Cardiac fibroblast (primary cell): ENCODE results near the gene HACD2.

ENCODE experiments used
- DNase-seq, 2 donors: peaks; one replicate each; pipeline versions ENCODE4 v3.0.0 to v3.0.0-alpha.2; 2010; ENCODE audit warnings: low read depth in 2 of 2
- H3K4me3 ChIP-seq, 2 donors: replicated peaks in 1 of 2; 1 replicate in 1 of 2; 2 replicates in 1 of 2; pipeline ENCODE4 v1.5.1; 2011; ENCODE audit warnings: low read depth in 2 of 2, low read length in 2 of 2, mild to moderate bottlenecking in 2 of 2, moderate library complexity in 1 of 2
- TF ChIP-seq, protein P1 (sequence below): IDR thresholded peaks from one replicate; pipeline ENCODE4 v1.5.1; 2011; ENCODE audit warnings: low read depth, mild to moderate bottlenecking, low read length, inconsistent platforms

The HACD2 gene

DNA sequence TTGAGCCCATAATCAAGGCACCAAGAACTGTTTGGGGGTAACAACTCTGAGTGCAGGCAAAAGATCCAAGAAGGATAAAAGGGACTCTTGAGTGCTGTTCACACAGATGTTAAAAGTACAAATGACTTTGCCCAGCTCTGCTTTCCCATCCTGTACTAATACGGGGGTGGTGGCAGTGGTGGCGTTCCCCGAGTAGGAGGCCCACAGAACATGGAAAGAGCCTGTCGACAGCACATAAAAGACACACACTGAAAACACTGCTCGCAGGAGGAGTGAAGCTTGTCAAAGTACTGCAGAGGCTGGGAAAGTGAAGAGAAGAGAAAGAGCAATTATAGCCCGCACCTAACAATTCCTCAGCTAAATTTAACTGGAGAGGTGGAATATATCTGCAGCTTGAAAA, 40.9 kb downstream of the HACD2 start:
- DNase-seq = no peak
- no peak overlapping the region for H3K4me3 ChIP-seq
- TF ChIP-seq, protein P1, sequence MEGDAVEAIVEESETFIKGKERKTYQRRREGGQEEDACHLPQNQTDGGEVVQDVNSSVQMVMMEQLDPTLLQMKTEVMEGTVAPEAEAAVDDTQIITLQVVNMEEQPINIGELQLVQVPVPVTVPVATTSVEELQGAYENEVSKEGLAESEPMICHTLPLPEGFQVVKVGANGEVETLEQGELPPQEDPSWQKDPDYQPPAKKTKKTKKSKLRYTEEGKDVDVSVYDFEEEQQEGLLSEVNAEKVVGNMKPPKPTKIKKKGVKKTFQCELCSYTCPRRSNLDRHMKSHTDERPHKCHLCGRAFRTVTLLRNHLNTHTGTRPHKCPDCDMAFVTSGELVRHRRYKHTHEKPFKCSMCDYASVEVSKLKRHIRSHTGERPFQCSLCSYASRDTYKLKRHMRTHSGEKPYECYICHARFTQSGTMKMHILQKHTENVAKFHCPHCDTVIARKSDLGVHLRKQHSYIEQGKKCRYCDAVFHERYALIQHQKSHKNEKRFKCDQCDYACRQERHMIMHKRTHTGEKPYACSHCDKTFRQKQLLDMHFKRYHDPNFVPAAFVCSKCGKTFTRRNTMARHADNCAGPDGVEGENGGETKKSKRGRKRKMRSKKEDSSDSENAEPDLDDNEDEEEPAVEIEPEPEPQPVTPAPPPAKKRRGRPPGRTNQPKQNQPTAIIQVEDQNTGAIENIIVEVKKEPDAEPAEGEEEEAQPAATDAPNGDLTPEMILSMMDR = no peak

DNA sequence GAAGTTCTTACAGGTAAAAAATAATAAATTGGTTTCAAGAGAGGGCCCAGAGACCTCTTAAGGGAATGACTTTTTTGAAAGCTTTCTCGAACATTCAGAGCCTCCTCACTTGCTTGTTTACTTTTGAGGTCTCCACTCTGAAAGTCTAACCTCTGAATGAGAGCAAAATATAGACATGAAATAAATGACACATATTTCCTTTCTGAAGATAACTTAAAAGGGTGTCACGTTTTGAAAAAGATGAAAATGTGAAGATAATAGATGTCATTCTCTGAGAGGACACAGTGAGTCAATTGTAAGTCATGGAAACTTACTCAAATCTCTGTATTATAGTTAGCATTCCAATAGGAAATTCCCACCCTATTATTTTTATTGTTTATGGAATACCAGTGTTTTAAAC, 44.6 kb downstream of the HACD2 start:
- TF ChIP-seq, protein P1 = no peak
- DNase-seq = peak in 1 of 2 donors; percentile 9
- no peak overlapping the region for H3K4me3 ChIP-seq

DNA sequence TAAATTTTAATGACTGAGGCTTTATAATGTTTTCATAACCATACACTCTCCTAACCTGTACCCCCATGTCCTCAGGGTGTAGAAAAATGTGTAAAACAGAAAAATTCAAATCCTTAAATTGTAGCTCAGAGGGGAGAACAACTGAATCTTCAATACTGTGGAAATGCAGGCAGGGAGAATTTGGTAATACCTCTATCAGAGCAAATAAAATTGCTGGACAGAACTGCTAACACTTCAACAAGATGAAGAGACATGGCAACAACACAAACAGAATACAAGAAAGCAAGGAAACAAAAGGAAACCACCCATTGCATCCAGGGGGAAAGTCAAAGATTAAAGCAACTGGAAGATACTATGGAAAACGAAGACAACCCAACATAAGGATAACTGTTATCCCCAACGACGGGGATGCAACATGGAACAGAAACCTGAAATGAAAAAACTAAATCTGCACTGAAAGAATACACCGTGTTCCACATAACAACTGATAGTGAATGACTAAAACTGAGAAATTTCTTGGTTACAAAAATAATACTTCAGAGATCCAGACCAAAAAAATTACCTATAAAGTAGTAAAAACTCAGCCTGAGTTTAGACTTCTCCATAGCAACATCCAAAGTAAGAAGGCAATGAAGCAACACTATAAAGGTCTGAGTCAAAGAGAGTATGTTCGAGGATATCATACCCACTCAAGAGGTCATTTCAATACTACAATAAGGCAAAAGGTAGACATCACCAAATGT, 48.5 kb downstream of the HACD2 start:
- no peak for DNase-seq
- no peak overlapping the region for H3K4me3 ChIP-seq
- TF ChIP-seq, protein P1 = no peak

DNA sequence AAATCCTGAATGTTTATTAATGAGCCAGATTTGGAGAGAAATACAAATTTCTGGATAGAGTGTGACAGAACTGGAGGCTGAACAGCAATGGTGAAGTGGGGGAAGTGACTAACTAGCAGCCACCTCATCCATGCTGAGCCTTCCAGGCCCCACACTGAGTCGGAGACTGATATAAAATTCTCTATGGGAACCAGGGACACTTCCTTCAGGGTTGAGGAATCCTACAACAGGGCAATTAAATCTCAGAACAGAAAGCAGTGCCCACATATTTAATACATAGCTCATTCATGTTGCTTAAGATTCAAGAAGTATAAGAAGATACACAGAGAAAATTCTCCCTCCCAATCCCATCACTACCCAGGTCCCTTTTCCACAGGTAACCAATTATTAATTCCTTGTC, 49.3 kb downstream of the HACD2 start:
- peak; percentile 44 to 63 for DNase-seq
- no peak overlapping the region for H3K4me3 ChIP-seq
- TF ChIP-seq, protein P1 = no peak

- H3K4me3 ChIP-seq = no peak overlapping the region
- TF ChIP-seq, protein P1 = no peak
- DNase-seq = no peak
Measured at GRCh38 chr3:123534264-123534663, 50.6 kb downstream of the HACD2 start.

DNA sequence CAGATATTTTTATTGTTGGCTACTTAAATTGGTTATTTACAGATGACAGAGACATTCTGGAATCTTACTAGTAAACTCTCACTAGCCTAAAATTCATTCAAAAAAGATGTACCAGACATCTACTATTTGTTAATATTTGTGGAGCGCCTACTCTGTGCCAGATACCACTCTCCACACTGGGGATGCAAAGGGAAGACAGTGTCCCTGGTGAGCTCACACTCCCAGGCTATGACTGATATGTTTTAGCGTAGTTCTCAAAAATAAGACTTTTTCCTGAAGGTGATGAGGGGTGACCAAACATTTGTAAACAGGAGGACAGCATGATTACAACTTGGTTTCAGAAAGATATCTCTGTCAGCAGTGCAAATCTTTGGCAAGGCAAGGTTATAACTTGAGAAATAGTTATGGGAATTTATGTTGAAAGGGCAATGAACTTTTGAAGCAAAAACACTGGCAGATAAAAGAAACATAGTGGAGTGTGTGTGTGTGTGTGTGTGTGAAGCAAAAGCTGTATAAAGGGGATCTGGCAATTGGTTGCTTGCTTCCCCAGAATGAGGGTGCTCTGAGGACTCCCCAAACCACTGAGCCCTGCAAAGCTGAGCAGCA, 51.2 kb downstream of the HACD2 start:
- TF ChIP-seq, protein P1 = no peak
- no peak overlapping the region for H3K4me3 ChIP-seq
- peak in 1 of 2 donors; percentile 54 for DNase-seq

DNA sequence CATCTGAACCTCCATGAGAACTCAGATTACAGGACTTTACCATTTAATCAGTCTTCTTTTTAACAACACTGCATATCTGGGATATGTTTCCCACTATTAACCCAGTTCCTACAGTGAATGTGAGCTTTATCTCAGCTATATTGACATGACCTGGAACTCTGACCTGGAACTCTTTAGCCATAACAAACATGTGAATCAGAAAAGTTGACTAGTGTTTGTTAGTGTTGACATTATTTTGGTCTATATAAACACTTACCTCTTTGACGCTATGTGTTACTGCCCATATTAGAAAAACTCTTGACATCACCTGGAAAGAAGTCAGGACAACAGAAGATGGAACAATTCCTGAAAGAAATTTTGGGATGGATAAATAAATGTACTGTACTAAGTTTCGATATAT, 56.7 kb downstream of the HACD2 start:
- DNase-seq = no peak
- no peak overlapping the region for H3K4me3 ChIP-seq
- TF ChIP-seq, protein P1 = no peak
